ENCODE measurements around the gene MRAP.

The MRAP gene

DNA sequence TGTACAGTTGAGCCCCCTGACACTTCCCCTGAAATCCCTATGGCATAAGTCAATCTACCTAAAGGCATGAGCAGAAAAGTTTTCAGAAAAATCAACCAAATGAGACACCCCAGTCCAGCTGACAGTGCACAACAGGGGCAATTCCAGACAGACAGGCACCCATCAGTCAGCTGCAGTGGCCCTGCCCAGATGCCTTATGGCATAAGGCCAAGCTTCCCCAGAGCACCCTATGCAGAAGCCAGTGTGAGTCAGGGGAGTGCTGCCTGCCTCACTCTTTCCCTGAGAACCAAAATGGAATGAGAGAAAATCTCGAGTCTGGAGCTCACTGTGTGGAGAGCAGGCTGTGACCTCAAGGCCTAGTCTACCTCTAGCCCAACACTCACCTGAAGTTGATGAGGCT is 38.1 kb downstream of the MRAP start:
- TF ChIP-seq, protein P1, sequence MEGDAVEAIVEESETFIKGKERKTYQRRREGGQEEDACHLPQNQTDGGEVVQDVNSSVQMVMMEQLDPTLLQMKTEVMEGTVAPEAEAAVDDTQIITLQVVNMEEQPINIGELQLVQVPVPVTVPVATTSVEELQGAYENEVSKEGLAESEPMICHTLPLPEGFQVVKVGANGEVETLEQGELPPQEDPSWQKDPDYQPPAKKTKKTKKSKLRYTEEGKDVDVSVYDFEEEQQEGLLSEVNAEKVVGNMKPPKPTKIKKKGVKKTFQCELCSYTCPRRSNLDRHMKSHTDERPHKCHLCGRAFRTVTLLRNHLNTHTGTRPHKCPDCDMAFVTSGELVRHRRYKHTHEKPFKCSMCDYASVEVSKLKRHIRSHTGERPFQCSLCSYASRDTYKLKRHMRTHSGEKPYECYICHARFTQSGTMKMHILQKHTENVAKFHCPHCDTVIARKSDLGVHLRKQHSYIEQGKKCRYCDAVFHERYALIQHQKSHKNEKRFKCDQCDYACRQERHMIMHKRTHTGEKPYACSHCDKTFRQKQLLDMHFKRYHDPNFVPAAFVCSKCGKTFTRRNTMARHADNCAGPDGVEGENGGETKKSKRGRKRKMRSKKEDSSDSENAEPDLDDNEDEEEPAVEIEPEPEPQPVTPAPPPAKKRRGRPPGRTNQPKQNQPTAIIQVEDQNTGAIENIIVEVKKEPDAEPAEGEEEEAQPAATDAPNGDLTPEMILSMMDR (IDR thresholded peaks at IDR 0.05; ENCODE audit: insufficient read depth, low read length, missing control alignments), result no peak
- POLR2A ChIA-PET, result no interaction called here
- CTCF ChIA-PET, result interaction anchor here (0.9 to 1.2 kb wide), 3 partner anchors 9 to 265 kb away, joined by 3 to 5 read pairs (median 3); no protein-coding TSS in a partner anchor
- no peak overlapping the region for H3K4me3 ChIP-seq (ENCODE audit: low read depth, low read length)
- DNase-seq (ENCODE audit: low read depth, low spot score), result no peak

- DNase-seq (ENCODE audit: low read depth, low spot score), result no peak
- H3K4me3 ChIP-seq (ENCODE audit: low read depth, low read length), result no peak overlapping the region
- TF ChIP-seq, protein P1 (IDR thresholded peaks at IDR 0.05; ENCODE audit: insufficient read depth, low read length, missing control alignments), result no peak
- POLR2A ChIA-PET, result no interaction called here
- CTCF ChIA-PET, result interaction anchor here (0.9 kb wide), 2 partner anchors 9 to 232 kb away, joined by 3 read pairs; no protein-coding TSS in a partner anchor
Measured at GRCh38 chr21:32337206-32337605, 38.6 kb downstream of the MRAP start.

DNA sequence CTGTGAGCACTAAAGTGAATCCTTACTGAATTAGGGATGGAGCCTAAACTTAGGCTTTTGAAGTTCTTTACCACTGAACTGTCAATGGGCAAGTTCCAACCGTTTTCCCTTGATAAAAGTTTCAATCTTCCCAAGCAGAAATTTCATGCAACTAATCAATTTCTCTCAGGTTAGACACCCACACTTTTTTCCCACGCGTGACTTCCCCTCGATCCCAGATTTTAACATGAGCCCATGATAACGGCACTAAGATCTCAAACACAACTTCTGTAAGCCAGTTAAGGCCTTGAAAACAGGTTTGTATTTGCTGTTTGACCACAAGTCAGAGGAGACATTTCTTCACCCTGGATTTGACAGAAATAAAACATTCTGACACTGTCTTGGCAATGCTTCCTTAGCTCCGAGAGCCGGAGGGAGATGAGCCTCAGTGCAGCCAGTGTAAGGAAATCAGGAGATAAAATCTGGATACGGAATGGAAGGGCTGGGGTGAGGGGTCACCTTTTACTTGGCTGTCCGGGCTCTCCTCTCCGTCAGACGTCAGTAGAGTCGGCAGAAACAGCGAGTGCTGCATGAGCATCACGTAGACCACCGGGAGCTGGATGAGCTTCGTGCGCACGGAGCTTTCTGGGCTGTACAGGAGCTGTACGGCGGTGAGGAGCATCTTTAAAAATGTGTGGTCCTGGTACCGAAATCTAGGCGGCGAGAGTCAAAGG is 39.7 kb downstream of the MRAP start:
- no peak overlapping the region for H3K4me3 ChIP-seq (ENCODE audit: low read depth, low read length)
- ChIA-PET POLR2A (no interaction called here), CTCF (no interaction called here)
- DNase-seq (ENCODE audit: low read depth, low spot score), result no peak
- TF ChIP-seq, protein P1 (IDR thresholded peaks at IDR 0.05; ENCODE audit: insufficient read depth, low read length, missing control alignments), result no peak

DNA sequence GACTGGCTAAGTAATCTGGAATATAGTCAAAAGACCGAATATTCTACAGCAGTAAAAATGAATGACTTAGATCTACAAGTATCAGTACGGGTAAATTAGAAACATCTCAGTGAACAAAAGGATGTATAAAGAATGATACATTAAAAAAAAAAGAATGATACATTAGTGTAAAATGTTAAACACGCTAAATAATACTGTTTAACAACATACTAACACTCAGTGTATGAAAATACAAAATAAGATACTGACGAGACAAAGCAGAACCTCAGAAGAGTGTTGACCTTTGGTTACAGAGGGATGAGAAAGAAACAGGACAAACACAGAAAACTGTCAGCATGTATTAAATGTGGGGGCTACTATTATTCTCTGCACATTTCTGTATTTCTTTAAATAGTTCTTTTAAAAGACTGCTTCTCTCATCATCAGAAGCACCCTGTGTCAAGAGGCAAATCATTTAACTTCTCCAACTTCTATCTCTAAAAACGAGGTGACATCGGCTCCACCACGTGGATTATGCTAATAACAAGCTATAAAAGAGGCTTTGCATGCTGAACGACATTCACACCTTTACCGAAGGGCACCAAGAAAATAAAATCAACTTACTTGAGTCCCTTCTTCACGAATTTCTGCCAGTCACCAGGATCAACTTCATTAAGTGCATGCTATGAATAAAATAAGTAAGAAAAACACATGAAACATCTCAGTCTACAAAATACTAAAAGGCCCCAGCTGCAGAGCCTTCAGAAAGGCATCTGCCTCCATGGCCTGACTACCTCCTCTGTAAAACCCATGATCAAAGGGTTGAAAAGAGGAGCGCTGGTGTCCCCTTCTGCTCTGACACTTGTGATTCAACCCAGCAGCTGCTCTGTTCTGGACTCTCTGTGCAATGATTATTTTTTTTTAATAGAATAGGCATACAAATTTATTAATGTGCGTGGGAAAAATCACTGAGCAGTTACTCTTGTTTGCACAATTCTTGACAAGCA is 42.5 kb downstream of the MRAP start:
- TF ChIP-seq, protein P1 (IDR thresholded peaks at IDR 0.05; ENCODE audit: insufficient read depth, low read length, missing control alignments), result no peak
- DNase-seq (ENCODE audit: low read depth, low spot score), result no peak
- CTCF ChIA-PET, result interaction anchor here (1.0 to 2.1 kb wide), 3 partner anchors 9 to 260 kb away, joined by 4 to 7 read pairs (median 6); no protein-coding TSS in a partner anchor
- POLR2A ChIA-PET, result no interaction called here
- no peak overlapping the region for H3K4me3 ChIP-seq (ENCODE audit: low read depth, low read length)

DNA sequence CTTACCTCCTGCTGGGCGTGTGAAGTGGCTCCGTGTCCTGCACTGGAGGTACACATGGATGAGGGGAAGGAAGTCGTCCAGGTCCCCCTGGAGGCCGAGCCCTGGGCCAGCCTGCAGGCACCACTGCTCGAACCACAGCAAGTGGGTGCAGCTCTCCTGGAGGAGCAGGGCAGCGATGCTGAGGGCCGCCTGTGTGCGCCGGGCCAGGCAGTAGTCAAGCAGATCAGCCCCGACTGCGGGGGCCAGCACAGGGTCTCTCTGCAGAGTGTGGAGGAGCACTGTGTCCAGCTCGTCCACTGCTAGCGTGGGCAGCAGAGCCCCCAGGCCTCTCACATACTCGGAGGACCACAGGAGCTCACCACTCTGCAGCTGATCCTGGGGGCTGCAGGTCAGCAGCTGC is 48.3 kb downstream of the MRAP start:
- CTCF ChIA-PET, result no interaction called here
- DNase-seq (ENCODE audit: low read depth, low spot score), result no peak
- TF ChIP-seq, protein P1 (IDR thresholded peaks at IDR 0.05; ENCODE audit: insufficient read depth, low read length, missing control alignments), result no peak
- no peak overlapping the region for H3K4me3 ChIP-seq (ENCODE audit: low read depth, low read length)
- POLR2A ChIA-PET, result no interaction called here

- ChIA-PET POLR2A (no interaction called here), CTCF (no interaction called here)
- TF ChIP-seq, protein P1 (IDR thresholded peaks at IDR 0.05; ENCODE audit: insufficient read depth, low read length, missing control alignments), result no peak
- no peak for DNase-seq (ENCODE audit: low read depth, low spot score)
- no peak overlapping the region for H3K4me3 ChIP-seq (ENCODE audit: low read depth, low read length)
Measured at GRCh38 chr21:32347351-32347750, 48.7 kb downstream of the MRAP start.
